ENCODE data around the gene TMEM167A.

The TMEM167A gene

GRCh38 chr5:83099445-83099844 is 22.3 kb upstream of the TMEM167A start:
- DNase-seq (ENCODE audit: low spot score), result no peak
- TF ChIP-seq CTCF (IDR thresholded peaks at IDR 0.05; ENCODE audit: extremely low read depth, insufficient read depth, missing control alignments), result no peak

GRCh38 chr5:83099001-83099400 is 21.8 kb upstream of the TMEM167A start:
- no peak for TF ChIP-seq CTCF (IDR thresholded peaks at IDR 0.05; ENCODE audit: extremely low read depth, insufficient read depth, missing control alignments)
- in situ Hi-C loops (cut with MboI; ENCODE audit: low pct_unique_long_range_greater_than_20kb, low sequenced_read_pairs, unreplicated experiment), result no loop called here
- DNase-seq (ENCODE audit: low spot score), result no peak

More at GRCh38 chr5:83099445-83099844, 22.3 kb upstream of the TMEM167A start:
- in situ Hi-C loops (cut with MboI; ENCODE audit: low pct_unique_long_range_greater_than_20kb, low sequenced_read_pairs, unreplicated experiment), result no loop called here

- in situ Hi-C loops (cut with MboI; ENCODE audit: low pct_unique_long_range_greater_than_20kb, low sequenced_read_pairs, unreplicated experiment), result no loop called here
- DNase-seq (ENCODE audit: low spot score), result no peak
- TF ChIP-seq CTCF (IDR thresholded peaks at IDR 0.05; ENCODE audit: extremely low read depth, insufficient read depth, missing control alignments), result no peak
Measured at GRCh38 chr5:83097689-83098231, 20.6 kb upstream of the TMEM167A start.

- in situ Hi-C loops (cut with MboI; ENCODE audit: low pct_unique_long_range_greater_than_20kb, low sequenced_read_pairs, unreplicated experiment), result no loop called here
- TF ChIP-seq CTCF (IDR thresholded peaks at IDR 0.05; ENCODE audit: extremely low read depth, insufficient read depth, missing control alignments), result no peak
- DNase-seq (ENCODE audit: low spot score), result no peak
Measured at GRCh38 chr5:83096660-83097339, 19.6 kb upstream of the TMEM167A start.

- in situ Hi-C loops (cut with MboI; ENCODE audit: low pct_unique_long_range_greater_than_20kb, low sequenced_read_pairs, unreplicated experiment), result no loop called here
- DNase-seq (ENCODE audit: low spot score), result no peak
- TF ChIP-seq CTCF (IDR thresholded peaks at IDR 0.05; ENCODE audit: extremely low read depth, insufficient read depth, missing control alignments), result no peak
Measured at GRCh38 chr5:83095957-83096539, 18.9 kb upstream of the TMEM167A start.

GRCh38 chr5:83095163-83095956 is 18.2 kb upstream of the TMEM167A start:
- in situ Hi-C loops (cut with MboI; ENCODE audit: low pct_unique_long_range_greater_than_20kb, low sequenced_read_pairs, unreplicated experiment), result no loop called here
- no peak for TF ChIP-seq CTCF (IDR thresholded peaks at IDR 0.05; ENCODE audit: extremely low read depth, insufficient read depth, missing control alignments)
- no peak for DNase-seq (ENCODE audit: low spot score)

Measured in GM13977 (cell line).